Activated T-cell treated with anti-CD3 and anti-CD28 coated beads, Interleukin-2, amount 50 U/mL, for 4 hours (primary cell): Measurements from ENCODE around the gene NME1. TPM values are rescaled to one million over a fixed set of nuclear protein-coding genes. Genes with fewer than 3 reads are reported as not detected.
"Not testable (repeated sequence)": the region's sequence is repeated elsewhere in the genome, so short reads cannot be mapped to it uniquely, and the experiment has no call there.

Source experiments
- ATAC-seq, 2 donors: fragments of 200-7000 bp; cut with Tn5 transposase; one replicate each; pipeline ENCODE4 v1.10.0; 2021
- DNase-seq: peaks from one replicate; pipeline ENCODE4 v3.0.0-alpha.2; 2020
- H3K27me3 Mint-ChIP-seq: one replicate; pipeline ENCODE4 v1.8.0; 2021; ENCODE audit warnings: low read depth, mixed read lengths
- H3K36me3 Mint-ChIP-seq: one replicate; pipeline ENCODE4 v1.8.0; 2022; ENCODE audit warnings: mixed read lengths; ENCODE audit not compliant: insufficient read depth
- H3K4me1 Mint-ChIP-seq: one replicate; pipeline ENCODE4 v1.8.0; 2021; ENCODE audit warnings: low read depth, mixed read lengths
- H3K4me3 Mint-ChIP-seq: one replicate; pipeline ENCODE4 v1.8.0; 2021; ENCODE audit warnings: mild to moderate bottlenecking, moderate library complexity, mixed read lengths
- H3K9me3 Mint-ChIP-seq: one replicate; pipeline ENCODE4 v1.8.0; 2021; ENCODE audit warnings: mixed read lengths
- total RNA-seq, 3 donors: library from RNA; stranded (reverse); gene quantifications; one replicate each; pipeline ENCODE4 v1.2.1, GENCODE V29; 2021

NME1 gene
- total RNA-seq, 3 donors from 2014 or later: 495 to 588 (median 548) TPM

DNA sequence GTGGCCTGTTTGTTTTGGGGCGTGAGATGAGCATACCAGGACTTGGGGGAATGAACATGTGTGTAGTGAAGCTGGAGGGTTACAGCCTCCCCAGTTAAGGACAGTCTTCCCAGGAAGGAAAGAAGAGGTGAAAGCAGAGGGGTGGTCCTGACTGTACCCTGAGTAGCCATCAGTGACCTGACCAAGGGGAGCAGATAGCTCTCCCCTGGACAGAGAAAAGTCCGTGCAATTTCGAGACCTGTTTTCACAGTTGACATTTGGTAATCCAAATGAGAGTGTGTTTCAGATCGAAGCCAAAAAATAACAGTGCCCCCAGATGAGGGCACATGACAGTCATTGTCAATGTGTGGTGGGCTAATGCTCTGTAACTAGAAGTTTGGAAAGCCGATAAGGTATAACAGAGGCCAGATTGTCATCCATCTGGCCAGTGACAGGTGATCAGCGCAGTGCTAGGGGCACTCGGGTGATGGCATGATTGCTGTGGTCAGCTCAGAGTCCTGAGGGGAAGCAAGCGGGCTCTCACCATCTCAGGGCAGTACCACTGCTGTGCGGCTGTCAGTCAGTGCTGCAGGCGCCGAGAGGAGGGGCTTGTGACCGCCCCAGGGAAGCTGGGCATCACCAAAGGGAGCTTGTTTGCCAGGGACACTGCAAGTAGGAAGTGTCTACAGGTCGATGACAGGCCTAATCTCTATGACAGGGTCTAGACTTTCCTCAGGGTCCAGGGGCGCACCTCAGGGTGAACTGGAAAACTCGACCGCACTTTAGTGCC lies 11.7 kb downstream of the NME1 start:
- DNase-seq: no peak

DNA sequence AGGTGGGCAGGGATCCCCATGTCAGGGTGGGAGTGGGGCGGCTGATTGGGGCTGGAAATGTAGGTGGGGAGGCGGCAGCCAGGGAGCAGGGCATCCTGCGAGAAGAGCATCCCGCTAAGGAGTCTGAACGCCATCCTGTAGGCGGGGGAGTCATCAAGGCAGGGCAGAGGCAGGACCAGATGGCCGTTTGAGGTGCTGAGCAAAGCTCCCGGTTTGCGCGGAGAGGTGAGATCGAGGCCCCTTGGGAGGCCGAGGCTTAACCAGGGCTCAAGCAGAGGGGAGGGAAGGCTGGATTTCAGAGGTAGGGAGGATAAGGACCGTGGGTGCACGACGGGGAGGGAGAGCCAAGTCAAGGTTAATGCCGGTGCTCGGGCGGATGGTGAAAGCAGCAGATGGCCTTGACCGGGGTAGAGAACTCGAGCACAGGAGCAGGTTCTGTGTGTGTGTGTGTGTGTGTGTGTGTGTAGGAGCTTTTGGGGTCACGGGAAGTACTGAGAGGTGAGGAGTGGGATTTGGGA lies 12.4 kb downstream of the NME1 start:
- ATAC-seq (peak; percentile 23 to 30), DNase-seq (no peak)
- H3K36me3 Mint-ChIP-seq: peaks cover 36% of the 10 kb centered on the region
- no peaks in the 10 kb centered on the region for H3K27me3 Mint-ChIP-seq
- H3K9me3 Mint-ChIP-seq: no peaks in the 10 kb centered on the region
- H3K4me1 Mint-ChIP-seq: peaks cover 22% of the 10 kb centered on the region
- H3K4me3 Mint-ChIP-seq: peak overlapping the region; percentile 90

More for the DNA sequence above, 11.7 kb downstream of the NME1 start:
- ATAC-seq: no peak
- peaks cover 22% of the 10 kb centered on the region for H3K4me1 Mint-ChIP-seq
- H3K36me3 Mint-ChIP-seq: peaks cover 36% of the 10 kb centered on the region
- H3K27me3 Mint-ChIP-seq: no peaks in the 10 kb centered on the region
- peak overlapping the region; percentile 90 for H3K4me3 Mint-ChIP-seq
- no peaks in the 10 kb centered on the region for H3K9me3 Mint-ChIP-seq

DNA sequence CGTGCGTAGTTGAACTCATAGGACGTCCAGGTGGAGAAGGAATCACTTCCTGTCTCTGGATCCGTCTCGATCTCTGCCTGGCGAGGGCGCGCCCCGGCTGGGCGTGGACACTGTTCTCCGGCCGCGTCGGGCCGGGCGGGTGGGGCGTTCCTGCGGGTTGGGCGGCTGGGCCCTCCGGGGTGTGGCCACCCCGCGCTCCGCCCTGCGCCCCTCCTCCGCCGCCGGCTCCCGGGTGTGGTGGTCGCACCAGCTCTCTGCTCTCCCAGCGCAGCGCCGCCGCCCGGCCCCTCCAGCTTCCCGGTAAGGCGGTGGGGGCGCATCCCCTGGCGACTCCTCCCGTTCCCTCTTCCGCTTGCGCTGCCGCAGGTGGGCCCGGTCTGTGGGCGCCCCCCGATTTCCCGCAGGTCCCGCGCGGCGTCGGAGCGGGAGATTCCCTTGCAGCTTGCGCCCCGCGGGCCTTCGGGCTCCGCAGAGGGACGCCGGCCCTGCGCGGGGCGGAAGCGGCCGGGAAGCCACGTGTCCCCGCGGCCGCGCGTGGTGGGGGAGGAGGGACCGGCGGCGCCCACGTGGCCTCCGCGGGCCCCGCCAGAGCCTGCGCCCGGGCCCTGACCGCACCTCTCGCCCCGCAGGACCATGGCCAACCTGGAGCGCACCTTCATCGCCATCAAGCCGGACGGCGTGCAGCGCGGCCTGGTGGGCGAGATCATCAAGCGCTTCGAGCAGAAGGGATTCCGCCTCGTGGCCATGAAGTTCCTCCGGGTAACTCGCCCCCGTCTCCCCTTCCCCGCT lies 13.0 kb downstream of the NME1 start, which contains the start of gene NME2:
Gene NME2, plus strand, starts transcription at position 214 of the 789 bp plus-strand sequence. Its CDS starts 420 bp downstream, at position 634.
- ATAC-seq: peak; percentile 77 to 80

DNA sequence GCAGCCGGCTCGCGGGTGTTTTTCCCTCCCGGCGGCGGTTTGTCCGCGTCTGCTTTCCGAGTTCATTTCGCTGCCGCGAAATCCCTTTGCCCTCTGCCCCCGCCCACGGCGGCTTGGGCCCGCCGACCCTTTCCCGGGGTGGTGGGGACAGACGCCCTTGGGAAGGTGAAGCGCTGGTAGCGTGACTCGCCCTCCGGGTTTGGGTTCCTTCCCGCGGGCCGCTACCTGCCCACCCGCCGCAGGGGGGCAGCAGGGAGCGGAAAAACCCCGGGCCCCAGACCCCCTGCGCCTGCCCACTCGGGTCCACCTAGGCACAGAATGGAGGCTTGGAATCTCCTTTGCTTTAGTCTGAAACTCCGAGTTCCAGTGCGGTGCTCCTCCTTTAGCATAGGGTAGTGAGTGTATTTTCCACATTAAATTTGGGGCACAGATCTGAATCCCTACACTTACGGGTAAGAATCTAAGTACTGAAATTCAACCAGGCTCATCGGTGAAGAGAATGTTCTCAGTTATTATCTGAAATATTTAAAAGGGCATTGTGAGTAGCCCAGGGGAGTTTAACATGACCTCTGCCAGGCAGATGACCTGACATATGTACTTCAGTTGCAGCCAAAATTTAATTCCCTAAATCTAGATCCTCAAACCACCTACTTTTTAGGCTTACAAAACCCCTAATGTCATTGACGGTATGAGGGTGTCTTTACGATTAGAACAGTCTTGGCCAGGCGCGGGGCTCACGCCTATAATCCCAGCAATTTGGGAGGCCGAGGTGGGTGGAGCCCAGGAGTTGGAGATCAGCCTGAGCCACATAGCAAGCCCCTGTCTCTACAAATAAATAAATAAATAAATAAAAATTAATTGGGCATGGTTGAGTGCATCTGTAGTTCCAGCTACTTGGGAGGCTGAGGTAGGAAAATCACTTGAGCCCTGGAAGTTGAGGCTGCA lies 13.9 kb downstream of the NME1 start:
- Mint-ChIP-seq H3K27me3 (no peaks in the 10 kb centered on the region), H3K9me3 (no peaks in the 10 kb centered on the region), H3K4me3 (peak overlapping the region; percentile 89), H3K36me3 (peaks cover 34% of the 10 kb centered on the region), H3K4me1 (peaks cover 24% of the 10 kb centered on the region)
- DNase-seq (peak; percentile 69), ATAC-seq (peak; percentile 65 to 67)

More for the DNA sequence above, 13.0 kb downstream of the NME1 start, which contains the start of gene NME2:
- Mint-ChIP-seq H3K36me3 (peaks cover 37% of the 10 kb centered on the region), H3K27me3 (no peaks in the 10 kb centered on the region), H3K4me1 (peaks cover 24% of the 10 kb centered on the region), H3K9me3 (no peaks in the 10 kb centered on the region), H3K4me3 (peak within 1 kb of the TSS; percentile 90)
- DNase-seq: peak; percentile 64

DNA sequence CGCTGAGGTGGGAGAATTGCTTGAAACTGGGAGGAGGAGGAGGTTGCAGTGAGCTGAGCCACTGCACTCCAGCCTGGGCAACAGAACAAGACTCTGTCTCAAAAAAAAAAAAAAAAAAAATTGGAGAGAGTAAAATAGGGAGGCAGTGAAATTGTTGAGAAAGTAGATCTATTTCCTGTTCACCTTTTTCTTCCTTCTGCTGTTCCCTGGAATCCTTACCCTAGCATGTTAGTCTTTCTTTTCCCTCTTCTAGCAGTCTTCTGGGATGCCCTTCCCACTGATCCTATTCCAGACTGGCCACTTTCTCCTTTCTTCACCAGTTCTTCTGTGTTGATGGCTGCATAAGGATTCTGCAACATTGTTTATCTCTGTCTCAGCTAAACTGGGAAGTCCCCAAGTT lies 16.0 kb downstream of the NME1 start:
- H3K4me1 Mint-ChIP-seq: peaks cover 24% of the 10 kb centered on the region

DNA sequence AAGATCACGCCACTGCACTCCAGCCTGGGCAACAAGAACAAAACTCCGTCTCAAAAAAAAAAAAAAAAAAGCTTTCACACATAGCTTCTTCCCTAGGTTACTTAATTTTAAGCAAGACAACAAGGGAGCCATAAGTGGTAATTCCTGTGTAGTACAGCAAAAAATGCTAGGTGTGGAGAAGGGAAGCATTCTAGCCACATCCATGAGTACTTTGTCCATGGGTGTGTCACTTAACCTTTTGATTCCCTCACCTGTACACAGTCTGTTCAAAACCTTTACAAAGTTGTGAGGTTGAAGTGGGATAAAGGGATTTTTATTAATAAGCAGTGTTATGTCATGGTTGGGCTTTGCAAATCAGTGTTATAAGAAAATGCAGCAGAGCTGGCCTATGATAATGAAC lies 17.4 kb downstream of the NME1 start:
- DNase-seq: no peak
- H3K36me3 Mint-ChIP-seq: peaks cover 34% of the 10 kb centered on the region
- no peak overlapping the region for H3K4me3 Mint-ChIP-seq
- no peaks in the 10 kb centered on the region for H3K27me3 Mint-ChIP-seq
- H3K9me3 Mint-ChIP-seq: no peaks in the 10 kb centered on the region
- ATAC-seq: no peak
- peaks cover 19% of the 10 kb centered on the region for H3K4me1 Mint-ChIP-seq

More for the DNA sequence above, 16.0 kb downstream of the NME1 start:
- Mint-ChIP-seq H3K27me3 (no peaks in the 10 kb centered on the region), H3K4me3 (peak overlapping the region; percentile 19), H3K36me3 (peaks cover 34% of the 10 kb centered on the region), H3K9me3 (no peaks in the 10 kb centered on the region)
- DNase-seq (no peak), ATAC-seq (no peak)

DNA sequence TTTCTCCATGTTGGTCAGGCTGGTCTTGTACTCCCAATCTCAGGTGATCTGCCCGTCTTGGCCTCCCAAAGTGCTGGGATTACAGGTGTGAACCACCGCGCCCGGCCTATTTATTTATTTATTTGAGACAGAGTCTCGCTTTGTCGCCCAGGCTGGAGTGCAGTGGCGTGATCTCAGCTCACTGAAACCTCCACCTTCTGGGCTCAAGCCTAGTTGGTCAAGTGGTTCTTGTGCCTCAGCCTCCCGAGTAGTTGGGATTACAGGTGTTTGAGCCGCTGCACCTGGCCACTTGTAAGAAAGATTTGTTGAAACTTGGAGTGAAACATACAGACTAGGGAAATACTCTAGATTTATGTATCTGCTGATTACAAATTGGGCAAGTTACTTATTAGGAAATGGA lies 18.7 kb downstream of the NME1 start:
- DNase-seq, H3K4me3 Mint-ChIP-seq, ATAC-seq, H3K9me3 Mint-ChIP-seq, H3K27me3 Mint-ChIP-seq: not testable (repeated sequence)
- Mint-ChIP-seq H3K4me1 (peaks cover 15% of the 10 kb centered on the region), H3K36me3 (peaks cover 34% of the 10 kb centered on the region)

DNA sequence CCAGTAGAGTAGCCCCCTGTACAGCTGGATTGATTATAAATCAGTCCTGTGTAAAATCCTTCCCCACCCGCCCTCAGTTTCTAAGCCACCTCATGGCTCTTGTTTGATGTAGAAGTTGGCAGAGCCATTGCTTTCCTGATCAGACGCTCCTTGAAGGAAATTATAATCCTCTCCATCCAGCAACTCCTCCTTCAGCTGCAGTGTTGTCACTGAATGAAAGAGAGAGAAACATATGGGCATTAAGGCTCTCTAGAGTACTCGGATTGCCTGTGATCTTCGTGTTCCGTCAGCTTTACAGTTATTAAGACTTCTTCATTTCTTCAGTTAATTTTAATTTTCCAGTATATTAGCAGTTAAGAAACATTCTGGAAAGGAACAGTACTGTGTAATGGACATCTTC lies 27.1 kb downstream of the NME1 start:
- DNase-seq: no peak
- no peaks in the 10 kb centered on the region for H3K27me3 Mint-ChIP-seq
- no peak for ATAC-seq
- no peak overlapping the region for H3K4me3 Mint-ChIP-seq
- H3K4me1 Mint-ChIP-seq: no peaks in the 10 kb centered on the region
- H3K9me3 Mint-ChIP-seq: no peaks in the 10 kb centered on the region
- peaks cover 15% of the 10 kb centered on the region for H3K36me3 Mint-ChIP-seq

DNA sequence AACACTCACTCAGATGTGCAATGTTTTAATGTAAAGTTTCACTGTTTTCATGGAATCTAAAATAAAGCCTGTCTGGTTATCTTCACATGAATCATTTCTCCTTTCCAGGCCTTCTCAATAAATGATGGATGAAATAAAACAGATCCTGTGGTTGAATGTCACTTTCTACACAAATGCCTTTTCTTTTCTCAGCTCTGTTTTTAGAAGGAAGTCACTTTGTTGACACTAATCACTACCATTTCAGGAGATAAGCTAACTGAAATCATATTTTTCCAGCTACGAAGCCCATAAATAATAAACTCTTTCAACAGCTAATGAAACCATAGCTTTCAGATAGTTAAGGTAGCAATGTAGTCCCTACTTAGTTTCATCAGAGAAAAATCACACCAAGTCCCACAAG lies 30.8 kb downstream of the NME1 start:
- H3K4me1 Mint-ChIP-seq: no peaks in the 10 kb centered on the region
- H3K4me3 Mint-ChIP-seq: no peak overlapping the region
- ATAC-seq (no peak), DNase-seq (no peak)
- no peaks in the 10 kb centered on the region for H3K27me3 Mint-ChIP-seq
- no peaks in the 10 kb centered on the region for H3K9me3 Mint-ChIP-seq
- H3K36me3 Mint-ChIP-seq: peaks cover 27% of the 10 kb centered on the region

DNA sequence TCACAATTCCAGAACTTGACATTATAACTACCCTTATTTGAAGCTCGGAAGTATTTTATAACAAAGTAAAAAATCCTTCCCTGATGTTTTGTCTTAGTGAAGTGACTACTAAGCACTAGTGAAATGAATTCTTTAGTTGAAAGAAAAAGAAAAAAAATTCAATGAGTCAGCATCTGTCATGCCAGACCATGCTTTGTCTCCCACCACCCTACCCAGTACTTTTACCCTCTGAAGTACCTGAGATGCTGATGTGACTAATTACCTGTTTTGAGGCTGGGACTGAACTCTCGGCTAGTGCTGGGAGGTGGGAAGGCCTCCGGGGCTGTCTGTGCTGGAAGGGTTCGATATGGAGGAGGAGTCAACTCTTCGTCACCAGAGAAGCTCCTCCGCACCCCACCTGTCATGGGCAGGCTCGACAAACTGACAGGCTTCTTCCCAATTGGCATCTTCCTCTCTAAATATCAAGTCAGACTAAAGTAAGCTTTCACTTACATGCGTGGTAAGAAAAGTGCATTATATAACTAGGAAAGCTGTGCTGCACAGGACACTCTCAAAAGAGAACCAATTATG lies 32.5 kb downstream of the NME1 start:
- Mint-ChIP-seq H3K27me3 (no peaks in the 10 kb centered on the region), H3K4me3 (no peak overlapping the region), H3K9me3 (no peaks in the 10 kb centered on the region), H3K4me1 (no peaks in the 10 kb centered on the region), H3K36me3 (peaks cover 32% of the 10 kb centered on the region)
- ATAC-seq (peak in 1 of 2 donors; percentile 48), DNase-seq (no peak)

DNA sequence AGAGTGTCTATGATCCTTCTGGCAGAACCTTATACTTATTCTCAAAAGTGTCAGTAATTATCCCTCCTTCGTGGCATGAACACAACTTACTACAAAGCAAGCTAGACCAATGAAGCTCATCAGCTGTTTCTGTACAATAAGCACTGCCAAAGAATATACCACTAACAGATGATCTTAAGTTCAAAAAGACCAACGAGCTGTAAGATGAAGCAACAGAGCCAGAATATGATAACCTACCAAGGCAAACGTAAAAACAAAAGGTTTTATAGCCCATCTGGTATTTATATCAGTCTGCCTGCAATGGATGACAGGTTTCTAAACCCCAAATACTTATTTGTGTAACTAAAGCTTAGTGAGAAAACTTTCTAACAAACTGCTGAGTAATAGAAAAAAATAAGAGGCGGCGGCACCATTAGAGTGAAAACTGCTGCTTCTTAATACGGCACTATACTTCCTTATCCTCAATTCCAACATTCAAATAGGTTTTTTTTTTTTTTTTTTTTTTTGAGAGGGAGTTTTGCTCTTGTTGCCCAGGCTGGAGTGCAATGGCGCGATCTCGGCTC lies 35.0 kb downstream of the NME1 start:
- Mint-ChIP-seq H3K4me3 (no peak overlapping the region), H3K36me3 (peaks cover 36% of the 10 kb centered on the region), H3K4me1 (no peaks in the 10 kb centered on the region), H3K27me3 (no peaks in the 10 kb centered on the region), H3K9me3 (no peaks in the 10 kb centered on the region)
- DNase-seq (no peak), ATAC-seq (no peak)

DNA sequence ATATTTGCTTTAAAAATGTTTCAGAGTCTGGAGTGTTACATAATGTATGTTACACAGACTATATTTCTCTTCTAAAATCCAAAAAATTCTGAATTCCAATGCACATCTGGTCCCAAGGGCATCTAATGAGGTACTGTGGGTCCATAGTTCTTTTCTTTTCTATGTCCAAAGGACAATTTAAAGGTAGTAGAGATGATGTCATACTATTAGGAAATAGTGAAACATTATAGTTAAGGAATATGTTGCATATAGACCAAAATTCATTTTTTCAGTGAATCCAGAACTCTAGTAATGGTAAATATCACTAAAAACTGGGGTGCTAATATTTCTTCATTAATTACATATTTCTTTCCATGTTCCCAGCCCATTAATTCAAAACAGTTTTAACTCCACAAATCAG lies 35.8 kb downstream of the NME1 start:
- no peaks in the 10 kb centered on the region for H3K27me3 Mint-ChIP-seq
- H3K9me3 Mint-ChIP-seq: no peaks in the 10 kb centered on the region
- peaks cover 38% of the 10 kb centered on the region for H3K36me3 Mint-ChIP-seq
- no peaks in the 10 kb centered on the region for H3K4me1 Mint-ChIP-seq
- no peak overlapping the region for H3K4me3 Mint-ChIP-seq
- ATAC-seq (no peak), DNase-seq (no peak)

DNA sequence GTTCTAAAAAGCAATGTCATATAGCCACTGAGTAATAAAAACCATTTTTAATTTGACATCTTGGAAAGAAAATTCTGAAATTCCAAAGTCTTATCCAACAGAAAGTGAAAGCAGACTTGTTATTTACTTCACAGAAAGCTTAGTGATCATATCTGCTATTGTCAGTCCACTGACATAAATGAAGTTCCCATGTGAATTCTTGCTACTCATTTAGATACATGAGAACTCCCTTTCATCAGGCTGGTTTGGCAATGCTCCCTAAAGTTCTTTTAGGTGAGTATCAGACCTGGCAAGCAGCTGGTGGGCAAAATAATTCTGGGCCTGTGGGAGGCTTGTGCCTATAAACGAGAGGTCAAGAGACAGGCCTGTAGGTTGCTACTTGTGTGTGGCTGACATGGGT lies 36.3 kb downstream of the NME1 start:
- H3K36me3 Mint-ChIP-seq: peaks cover 33% of the 10 kb centered on the region
- DNase-seq (no peak), ATAC-seq (no peak)
- H3K9me3 Mint-ChIP-seq: no peaks in the 10 kb centered on the region
- no peaks in the 10 kb centered on the region for H3K4me1 Mint-ChIP-seq
- no peaks in the 10 kb centered on the region for H3K27me3 Mint-ChIP-seq
- H3K4me3 Mint-ChIP-seq: no peak overlapping the region
